Measurements from ENCODE around the gene ATP2B1. TPM values are rescaled to one million over a fixed set of nuclear protein-coding genes. Genes with fewer than 3 reads are reported as not detected.

The ATP2B1 gene
- total and polyA plus RNA-seq, 7 donors, result 14.3 to 54.0 (median 30.1) TPM

DNA sequence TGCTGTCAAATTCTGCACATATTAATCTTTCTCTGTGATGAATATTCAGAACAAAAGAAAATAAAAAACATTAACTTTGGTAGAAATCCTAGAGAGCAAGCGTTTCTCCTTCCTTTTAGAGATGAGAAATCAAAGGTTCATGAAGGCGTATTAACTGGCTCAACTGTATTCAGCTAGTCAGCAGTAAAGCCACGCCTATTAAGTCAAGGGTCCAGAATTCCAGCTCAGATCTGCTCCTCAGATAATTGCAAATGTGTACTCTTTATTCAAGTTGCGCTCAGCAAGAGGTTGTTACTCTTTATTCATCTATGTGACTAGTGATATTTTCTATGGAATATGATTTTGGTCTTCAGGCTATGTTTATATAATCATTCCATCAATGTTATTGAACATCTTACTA is 169.7 kb downstream of the ATP2B1 start:
- Histone ChIP-seq H3K27ac (no peak overlapping the region), H3K36me3 (ENCODE audit: insufficient read depth in 1 of 2, low read depth in 1 of 2) (peaks cover 0 to 2% of the 10 kb centered on the region in 2 donors), H3K4me1 (no peaks in the 10 kb centered on the region), H3K9me3 (no peaks in the 10 kb centered on the region), H3K27me3 (ENCODE audit: insufficient read depth in 3 of 3, low read length in 2 of 3) (no peaks in the 10 kb centered on the region), H3K4me3 (no peak overlapping the region)
- WGBS, 3 donors, result 94 to 97% (median 95%) methylated on average over 4 of the region's 4 CpGs
- TF ChIP-seq, protein P1, sequence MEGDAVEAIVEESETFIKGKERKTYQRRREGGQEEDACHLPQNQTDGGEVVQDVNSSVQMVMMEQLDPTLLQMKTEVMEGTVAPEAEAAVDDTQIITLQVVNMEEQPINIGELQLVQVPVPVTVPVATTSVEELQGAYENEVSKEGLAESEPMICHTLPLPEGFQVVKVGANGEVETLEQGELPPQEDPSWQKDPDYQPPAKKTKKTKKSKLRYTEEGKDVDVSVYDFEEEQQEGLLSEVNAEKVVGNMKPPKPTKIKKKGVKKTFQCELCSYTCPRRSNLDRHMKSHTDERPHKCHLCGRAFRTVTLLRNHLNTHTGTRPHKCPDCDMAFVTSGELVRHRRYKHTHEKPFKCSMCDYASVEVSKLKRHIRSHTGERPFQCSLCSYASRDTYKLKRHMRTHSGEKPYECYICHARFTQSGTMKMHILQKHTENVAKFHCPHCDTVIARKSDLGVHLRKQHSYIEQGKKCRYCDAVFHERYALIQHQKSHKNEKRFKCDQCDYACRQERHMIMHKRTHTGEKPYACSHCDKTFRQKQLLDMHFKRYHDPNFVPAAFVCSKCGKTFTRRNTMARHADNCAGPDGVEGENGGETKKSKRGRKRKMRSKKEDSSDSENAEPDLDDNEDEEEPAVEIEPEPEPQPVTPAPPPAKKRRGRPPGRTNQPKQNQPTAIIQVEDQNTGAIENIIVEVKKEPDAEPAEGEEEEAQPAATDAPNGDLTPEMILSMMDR (IDR thresholded peaks at IDR 0.05), result no peak
- no peak for ATAC-seq
- DNase-seq, result no peak
- intact Hi-C loops (cut with DNase I), result no loop called here

Other genes with a start within 250 kb of the ATP2B1 start
- 1 to 10 TPM; 1.2 to 1.6 (median 1.3) TPM for gene GALNT4, start 184.0 kb downstream of the ATP2B1 start, total RNA-seq
- gene GALNT4, start 184.0 kb downstream of the ATP2B1 start, polyA plus RNA-seq, result 1 to 10 TPM in 1 of 3 donors, under 1 TPM in 2; 0.42 to 1.2 (median 0.82) TPM
- gene POC1B, start 182.8 kb downstream of the ATP2B1 start, total RNA-seq, result 1 to 10 TPM; 4.9 to 8.1 (median 5.7) TPM
- 1 to 10 TPM; 2.9 to 7.3 (median 3.1) TPM for gene POC1B, start 182.8 kb downstream of the ATP2B1 start, polyA plus RNA-seq

Data from psoas muscle (tissue), 8 donors.